H7 (cell line): ENCODE measurements around the gene CASQ2. TPM values are rescaled to one million over a fixed set of nuclear protein-coding genes. Genes with fewer than 3 reads are reported as not detected.

Experiments
- DNase-seq: peaks from one replicate; pipeline ENCODE4 v3.0.0; 2012
- H3K27me3 ChIP-seq: 2 replicates; pipeline ENCODE4 v1.6.0; 2011; ENCODE audit warnings: mild to moderate bottlenecking, low read length; ENCODE audit not compliant: control insufficient read depth, insufficient read depth
- H3K36me3 ChIP-seq: replicated peaks from 2 replicates; pipeline ENCODE4 v1.5.1; 2011; ENCODE audit warnings: low read length; ENCODE audit not compliant: control insufficient read depth, insufficient read depth
- H3K4me3 ChIP-seq: 2 replicates; pipeline ENCODE4 v1.5.1; 2011; ENCODE audit warnings: low read depth, mild to moderate bottlenecking, control low read depth, low read length, moderate library complexity; ENCODE audit not compliant: insufficient read depth
- total RNA-seq: library from RNA; depleted of rRNA; stranded (reverse); fragments of >200 nt; shearing (Covaris generic); gene quantifications from 2 replicates; pipeline ENCODE4 v1.2.3, GENCODE V29; 2014; rRNA removed

Gene CASQ2
- total RNA-seq = 0.03 TPM in 1 of 2 replicates, not detected in the other

GRCh38 chr1:115768549-115768948 is at the start of gene CASQ2:
CASQ2 (minus strand) TSS chr1:115768714; CDS start chr1:115768541, 173 bp downstream.
- no peaks in the 10 kb centered on the region for H3K36me3 ChIP-seq
- no peaks in the 10 kb centered on the region for H3K27me3 ChIP-seq
- H3K4me3 ChIP-seq = no peak within 1 kb of the TSS
- DNase-seq = no peak

DNA sequence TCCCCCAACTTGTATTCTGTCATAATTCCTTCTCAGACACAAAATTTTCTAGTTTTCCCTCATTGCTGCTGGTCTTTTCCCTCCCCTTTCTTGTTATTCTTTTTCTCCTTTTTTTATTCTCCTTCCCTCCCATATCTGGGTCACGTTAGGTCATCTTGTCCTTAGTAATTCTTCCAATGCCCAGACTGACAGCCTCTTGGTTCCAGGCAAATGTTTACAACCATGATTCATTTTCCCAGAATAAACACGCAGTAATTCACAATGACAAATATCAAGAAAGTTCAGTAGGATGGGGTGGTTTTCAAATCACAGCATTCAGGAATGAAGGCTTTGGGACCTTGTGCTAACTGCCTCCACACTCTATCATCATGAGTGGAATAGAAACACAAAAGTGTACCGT is 47.2 kb upstream of the CASQ2 start:
- no peak overlapping the region for H3K4me3 ChIP-seq
- no peaks in the 10 kb centered on the region for H3K36me3 ChIP-seq
- H3K27me3 ChIP-seq = no peaks in the 10 kb centered on the region
- DNase-seq = no peak

GRCh38 chr1:115814685-115815398 is 46.3 kb upstream of the CASQ2 start:
- no peak for DNase-seq
- Histone ChIP-seq H3K4me3 (no peak overlapping the region), H3K27me3 (no peaks in the 10 kb centered on the region)

GRCh38 chr1:115813727-115814126 is 45.2 kb upstream of the CASQ2 start:
- Histone ChIP-seq H3K36me3 (no peaks in the 10 kb centered on the region), H3K4me3 (no peak overlapping the region), H3K27me3 (no peaks in the 10 kb centered on the region)
- DNase-seq = no peak

More at GRCh38 chr1:115814685-115815398, 46.3 kb upstream of the CASQ2 start:
- no peaks in the 10 kb centered on the region for H3K36me3 ChIP-seq

- DNase-seq = no peak
- Histone ChIP-seq H3K36me3 (no peaks in the 10 kb centered on the region), H3K4me3 (no peak overlapping the region), H3K27me3 (no peaks in the 10 kb centered on the region)
These were observed 42.8 kb upstream of the CASQ2 start for GRCh38 chr1:115811140-115811828.

DNA sequence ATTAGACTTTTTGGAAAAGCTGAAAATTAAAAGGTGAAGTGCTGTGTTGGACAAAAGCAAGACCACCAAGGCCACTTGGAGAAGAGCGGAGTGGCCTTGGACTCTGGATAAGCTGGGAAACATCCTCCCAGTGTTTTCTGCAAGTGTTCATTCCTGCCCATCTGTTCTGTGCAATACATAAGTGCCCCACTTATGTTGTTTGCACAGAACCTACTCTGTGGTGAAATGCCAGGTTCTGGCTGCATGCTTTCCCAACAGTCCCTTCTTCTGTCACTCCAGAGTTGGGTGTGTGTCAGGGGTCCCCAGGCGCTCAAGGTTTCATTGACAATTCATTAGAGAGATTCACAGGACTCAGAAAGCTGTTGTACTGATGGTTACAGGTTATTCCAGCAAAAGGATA is 42.1 kb upstream of the CASQ2 start:
- Histone ChIP-seq H3K27me3 (no peaks in the 10 kb centered on the region), H3K36me3 (no peaks in the 10 kb centered on the region), H3K4me3 (no peak overlapping the region)
- DNase-seq = no peak

DNA sequence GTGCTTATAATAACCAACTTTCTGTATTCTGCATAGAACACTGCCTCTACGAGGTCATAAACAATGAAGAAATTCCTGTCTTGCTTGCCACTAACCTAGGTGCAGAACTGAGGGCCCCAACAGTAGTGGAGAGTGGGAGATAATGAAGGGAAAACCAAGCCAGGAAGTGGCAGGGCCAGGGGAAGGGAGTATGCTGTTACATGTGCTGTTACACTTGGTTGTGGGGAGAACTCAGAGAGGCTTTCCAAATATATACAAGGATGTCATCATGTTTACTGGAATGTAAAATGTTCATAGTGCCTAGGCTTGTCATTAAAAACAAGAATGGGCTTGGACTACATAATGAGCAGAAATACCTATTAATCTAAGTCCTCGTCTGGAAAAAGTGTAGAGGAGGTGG is 41.3 kb upstream of the CASQ2 start:
- no peaks in the 10 kb centered on the region for H3K36me3 ChIP-seq
- H3K4me3 ChIP-seq = no peak overlapping the region
- no peak for DNase-seq
- H3K27me3 ChIP-seq = no peaks in the 10 kb centered on the region

DNA sequence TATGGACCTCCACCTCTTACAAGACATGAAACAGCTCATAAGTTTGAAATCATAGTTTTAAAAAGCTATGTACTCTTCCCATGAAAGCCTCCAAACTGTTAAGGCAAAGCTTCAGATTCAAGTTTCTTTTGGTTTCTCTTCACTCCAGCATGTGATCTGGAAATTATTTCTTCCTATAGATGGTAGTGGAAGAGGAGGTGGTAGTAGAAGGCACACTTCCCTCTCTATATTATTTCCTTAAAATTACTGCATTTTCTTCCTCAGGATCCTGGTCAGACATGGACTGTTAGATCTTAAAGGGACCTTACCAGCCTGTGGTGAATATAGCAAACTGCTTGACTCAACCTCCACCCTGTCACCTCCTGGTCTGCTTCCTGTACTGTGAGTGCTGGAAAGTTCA is 40.6 kb upstream of the CASQ2 start:
- no peak for DNase-seq
- Histone ChIP-seq H3K27me3 (no peaks in the 10 kb centered on the region), H3K4me3 (no peak overlapping the region), H3K36me3 (no peaks in the 10 kb centered on the region)

- no peaks in the 10 kb centered on the region for H3K27me3 ChIP-seq
- DNase-seq = peak; percentile 59
- no peak overlapping the region for H3K4me3 ChIP-seq
- H3K36me3 ChIP-seq = no peaks in the 10 kb centered on the region
These were observed 39.2 kb upstream of the CASQ2 start for GRCh38 chr1:115807723-115808122.

DNA sequence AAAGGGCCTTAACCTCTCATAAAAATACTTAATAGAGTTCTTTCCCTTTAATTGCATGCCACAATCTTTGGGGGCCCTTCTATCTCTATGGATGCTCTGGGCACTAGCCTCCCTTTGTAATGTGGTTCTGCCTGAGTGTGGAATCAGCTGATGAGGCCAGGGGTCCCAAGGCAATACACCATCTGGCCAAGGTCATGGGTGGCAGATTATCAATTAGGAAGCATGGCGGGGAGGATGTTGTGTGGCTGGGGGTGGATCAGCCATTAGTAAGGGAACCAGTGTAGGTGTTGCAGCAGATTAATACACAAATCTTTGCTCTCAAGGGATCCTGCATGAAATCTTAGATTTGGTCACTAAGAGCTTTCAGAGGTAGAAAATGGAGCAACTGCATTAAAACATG is 37.1 kb upstream of the CASQ2 start:
- Histone ChIP-seq H3K36me3 (no peaks in the 10 kb centered on the region), H3K27me3 (no peaks in the 10 kb centered on the region), H3K4me3 (no peak overlapping the region)
- DNase-seq = no peak

DNA sequence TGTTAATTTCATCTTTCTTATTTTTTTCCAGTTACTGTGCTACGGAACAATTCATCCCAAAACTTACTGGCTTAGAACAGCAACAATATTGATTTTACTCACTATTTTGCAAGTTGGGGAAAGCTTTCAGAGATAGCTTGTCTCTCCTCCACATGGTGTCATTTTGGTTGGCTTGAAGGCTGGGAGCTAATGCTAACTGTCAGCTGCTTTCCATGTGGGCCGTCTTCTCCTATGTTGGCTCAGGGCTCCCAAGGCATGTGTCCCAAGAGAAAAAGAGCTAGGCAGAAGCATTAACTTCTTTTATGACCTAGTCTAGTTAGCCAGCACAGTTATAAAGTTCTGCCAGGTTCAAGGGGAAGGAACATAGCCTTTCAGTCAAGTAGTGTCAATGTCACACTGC is 33.9 kb upstream of the CASQ2 start:
- no peak for DNase-seq
- Histone ChIP-seq H3K36me3 (no peaks in the 10 kb centered on the region), H3K4me3 (no peak overlapping the region), H3K27me3 (no peaks in the 10 kb centered on the region)

GRCh38 chr1:115797486-115797885 is 29.0 kb upstream of the CASQ2 start:
- H3K27me3 ChIP-seq = no peaks in the 10 kb centered on the region
- DNase-seq = no peak

DNA sequence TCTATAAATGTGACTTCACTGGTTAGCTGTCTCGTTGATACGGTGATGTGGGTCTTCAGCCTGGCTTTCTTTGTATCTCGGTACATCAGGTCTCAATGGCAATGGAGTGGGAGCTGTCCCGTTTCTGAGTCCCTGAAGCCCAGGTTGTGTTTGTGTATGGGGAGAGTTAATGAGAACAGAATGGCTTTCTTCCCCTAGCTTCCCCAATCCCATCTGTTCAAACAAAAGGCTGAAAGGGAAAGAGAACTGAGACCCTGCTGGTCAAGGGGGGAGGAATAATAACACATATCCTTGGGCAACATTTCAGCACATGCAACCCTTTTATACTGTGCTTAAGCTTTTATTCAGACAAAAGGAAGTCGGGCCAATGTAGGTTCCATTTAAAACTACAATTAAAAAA is 28.4 kb upstream of the CASQ2 start:
- no peak for DNase-seq
- Histone ChIP-seq H3K27me3 (no peaks in the 10 kb centered on the region), H3K36me3 (no peaks in the 10 kb centered on the region), H3K4me3 (no peak overlapping the region)

More at GRCh38 chr1:115797486-115797885, 29.0 kb upstream of the CASQ2 start:
- no peak overlapping the region for H3K4me3 ChIP-seq
- H3K36me3 ChIP-seq = no peaks in the 10 kb centered on the region

DNA sequence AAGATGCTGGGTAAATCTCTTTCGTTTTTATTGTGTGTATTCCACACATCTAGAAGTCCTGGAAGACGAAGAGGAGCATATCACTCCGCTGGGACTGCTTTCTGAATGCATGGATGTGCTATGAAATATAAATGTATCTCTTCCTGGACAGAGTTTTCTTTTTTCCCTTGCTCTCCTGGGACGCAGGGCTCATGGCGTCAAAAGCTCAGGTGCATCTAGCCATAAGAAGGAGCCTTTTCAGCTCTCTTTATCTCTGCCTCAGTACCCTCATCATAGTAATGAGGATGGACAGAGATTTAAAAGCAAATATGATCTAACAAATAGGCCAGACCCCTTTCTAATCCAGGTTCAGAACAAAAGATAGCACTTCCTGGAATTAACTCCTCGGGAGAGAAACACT is 27.5 kb upstream of the CASQ2 start:
- H3K36me3 ChIP-seq = no peaks in the 10 kb centered on the region
- no peaks in the 10 kb centered on the region for H3K27me3 ChIP-seq
- no peak overlapping the region for H3K4me3 ChIP-seq
- DNase-seq = no peak

DNA sequence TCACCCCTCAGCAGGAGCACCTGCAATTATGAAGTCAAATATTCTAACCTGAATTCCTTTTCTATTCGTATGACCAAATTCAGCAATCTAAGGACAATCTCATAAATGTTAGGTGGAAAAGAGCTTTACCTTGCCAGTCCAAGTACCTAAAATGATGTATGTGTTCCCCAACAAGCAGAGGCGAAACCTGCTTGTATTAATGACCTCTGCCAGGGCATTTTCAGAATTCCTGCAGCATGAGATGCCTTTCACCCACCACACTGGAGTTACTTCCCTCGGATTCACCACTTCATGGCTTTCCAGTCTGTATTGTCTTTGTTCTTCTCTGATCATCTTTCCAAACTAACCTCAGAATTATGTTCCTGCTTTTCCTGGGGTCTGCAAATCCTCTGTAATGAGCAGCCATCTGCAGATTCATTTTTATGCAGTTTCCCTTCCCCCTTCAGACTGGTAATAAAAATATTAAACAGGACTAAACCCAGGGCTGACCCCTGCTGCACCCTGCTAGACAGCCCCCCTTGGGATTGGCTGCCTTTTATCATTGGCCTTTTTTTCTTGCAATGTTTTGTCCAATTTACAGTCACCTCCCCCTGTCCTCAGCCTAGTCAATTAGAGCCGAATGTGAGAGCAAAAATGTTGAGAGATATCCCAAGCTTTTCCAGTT is 26.6 kb upstream of the CASQ2 start:
- no peaks in the 10 kb centered on the region for H3K27me3 ChIP-seq
- no peaks in the 10 kb centered on the region for H3K36me3 ChIP-seq
- H3K4me3 ChIP-seq = no peak overlapping the region
- DNase-seq = no peak
